DOHH2 (cell line): ENCODE data around the gene IFT43.

ENCODE experiments used
- H3F3A ChIP-seq: fragments of 200-600 bp; sonication (generic), shearing (Covaris generic); 2 replicates; pipeline ENCODE4 v1.6.0; 2016; ENCODE audit warnings: antibody characterized with exemption, mild to moderate bottlenecking; ENCODE audit not compliant: control insufficient read depth, insufficient read depth
- H3K27ac ChIP-seq: fragments of 200-600 bp; sonication (generic); 2 replicates; pipeline ENCODE4 v1.5.1; 2014; ENCODE audit warnings: low read depth, mild to moderate bottlenecking, low read length, moderate library complexity
- H3K27me3 ChIP-seq: fragments of 200-600 bp; sonication (generic); 2 replicates; pipeline ENCODE4 v1.6.1; 2014; ENCODE audit warnings: mild to moderate bottlenecking, low read length, mixed read lengths; ENCODE audit not compliant: control insufficient read depth
- H3K36me3 ChIP-seq: fragments of 200-600 bp; sonication (generic); 2 replicates; pipeline ENCODE4 v1.6.1; 2014; ENCODE audit warnings: mild to moderate bottlenecking, low read length, moderate library complexity, mixed read lengths; ENCODE audit not compliant: control insufficient read depth
- H3K4me1 ChIP-seq: fragments of 200-600 bp; sonication (generic); 2 replicates; pipeline ENCODE4 v1.6.1; 2014; ENCODE audit warnings: mild to moderate bottlenecking, low read length, mixed read lengths; ENCODE audit not compliant: control insufficient read depth
- H3K4me2 ChIP-seq: fragments of 200-600 bp; sonication (generic); 2 replicates; pipeline ENCODE4 v1.6.0; 2014; ENCODE audit warnings: mild to moderate bottlenecking, low read length, moderate library complexity
- H3K4me3 ChIP-seq: fragments of 200-600 bp; sonication (generic); 2 replicates; pipeline ENCODE4 v1.5.1; 2014; ENCODE audit warnings: mild to moderate bottlenecking, low read length, mixed read lengths
- H3K79me2 ChIP-seq: fragments of 200-600 bp; sonication (generic); 2 replicates; pipeline ENCODE4 v1.6.1; 2014; ENCODE audit warnings: mild to moderate bottlenecking, low read length, mixed read lengths; ENCODE audit not compliant: control insufficient read depth
- H3K9me2 ChIP-seq: fragments of 200-600 bp; sonication (generic); replicated peaks from 2 replicates; pipeline ENCODE4 v1.6.1; 2014; ENCODE audit warnings: mild to moderate bottlenecking, low read length, mixed read lengths; ENCODE audit not compliant: control insufficient read depth
- H3K9me3 ChIP-seq: fragments of 200-600 bp; sonication (generic); 2 replicates; pipeline ENCODE4 v1.6.1; 2014; ENCODE audit warnings: antibody characterized with exemption, low read length, mixed read lengths; ENCODE audit not compliant: control insufficient read depth, insufficient read depth
- H4K20me1 ChIP-seq: fragments of 200-600 bp; sonication (generic); 2 replicates; pipeline ENCODE4 v1.6.0; 2014; ENCODE audit warnings: low read depth, mild to moderate bottlenecking, antibody characterized with exemption, low read length, moderate library complexity; ENCODE audit not compliant: control insufficient read depth, insufficient read depth
- EZH2phosphoT487 ChIP-seq: fragments of 200-600 bp; sonication (generic); IDR thresholded peaks from 2 replicates; pipeline ENCODE4 v1.6.1; 2017; ENCODE audit warnings: borderline replicate concordance, mild to moderate bottlenecking, antibody characterized with exemption, low read length, moderate library complexity, mixed read lengths
- TF ChIP-seq, protein P1 (sequence below): fragments of 200-600 bp; sonication (generic); IDR thresholded peaks from one replicate; pipeline ENCODE4 v1.5.1; 2014; ENCODE audit warnings: antibody characterized with exemption, mild to moderate bottlenecking, low read depth, low read length; ENCODE audit not compliant: poor library complexity, severe bottlenecking

The IFT43 gene

DNA sequence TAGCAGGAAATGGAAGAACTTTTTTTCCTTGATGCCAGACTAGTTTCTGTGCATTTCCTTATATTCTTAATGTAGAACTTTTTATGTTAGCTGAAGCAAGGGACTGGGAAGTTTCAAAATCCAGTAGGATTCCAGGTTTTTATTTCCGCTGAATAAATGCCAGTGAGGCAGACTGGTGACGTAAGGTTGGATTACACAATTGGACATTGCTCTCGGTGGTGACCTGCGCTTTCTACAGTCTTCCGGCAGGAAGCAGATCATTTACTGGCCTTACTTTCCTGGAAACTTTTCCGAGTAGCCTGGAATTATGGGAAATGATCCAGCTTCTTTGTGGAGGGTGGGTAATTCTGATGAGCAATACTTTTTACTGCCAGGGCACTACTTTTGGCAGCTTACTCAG lies 3.6 kb downstream of the IFT43 start:
- H3K36me3 ChIP-seq: no peaks in the 10 kb centered on the region
- no peak overlapping the region for H3K4me2 ChIP-seq
- H3K79me2 ChIP-seq: no peaks in the 10 kb centered on the region
- no peaks in the 10 kb centered on the region for H3K9me2 ChIP-seq
- H3K27ac ChIP-seq: no peak overlapping the region
- no peaks in the 10 kb centered on the region for H3F3A ChIP-seq
- H4K20me1 ChIP-seq: no peaks in the 10 kb centered on the region
- H3K9me3 ChIP-seq: no peaks in the 10 kb centered on the region
- TF ChIP-seq EZH2phosphoT487: no peak
- TF ChIP-seq, protein P1, sequence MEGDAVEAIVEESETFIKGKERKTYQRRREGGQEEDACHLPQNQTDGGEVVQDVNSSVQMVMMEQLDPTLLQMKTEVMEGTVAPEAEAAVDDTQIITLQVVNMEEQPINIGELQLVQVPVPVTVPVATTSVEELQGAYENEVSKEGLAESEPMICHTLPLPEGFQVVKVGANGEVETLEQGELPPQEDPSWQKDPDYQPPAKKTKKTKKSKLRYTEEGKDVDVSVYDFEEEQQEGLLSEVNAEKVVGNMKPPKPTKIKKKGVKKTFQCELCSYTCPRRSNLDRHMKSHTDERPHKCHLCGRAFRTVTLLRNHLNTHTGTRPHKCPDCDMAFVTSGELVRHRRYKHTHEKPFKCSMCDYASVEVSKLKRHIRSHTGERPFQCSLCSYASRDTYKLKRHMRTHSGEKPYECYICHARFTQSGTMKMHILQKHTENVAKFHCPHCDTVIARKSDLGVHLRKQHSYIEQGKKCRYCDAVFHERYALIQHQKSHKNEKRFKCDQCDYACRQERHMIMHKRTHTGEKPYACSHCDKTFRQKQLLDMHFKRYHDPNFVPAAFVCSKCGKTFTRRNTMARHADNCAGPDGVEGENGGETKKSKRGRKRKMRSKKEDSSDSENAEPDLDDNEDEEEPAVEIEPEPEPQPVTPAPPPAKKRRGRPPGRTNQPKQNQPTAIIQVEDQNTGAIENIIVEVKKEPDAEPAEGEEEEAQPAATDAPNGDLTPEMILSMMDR: no peak
- peaks cover 19% of the 10 kb centered on the region for H3K4me1 ChIP-seq
- H3K4me3 ChIP-seq: no peak overlapping the region
- H3K27me3 ChIP-seq: peaks cover 11% of the 10 kb centered on the region

DNA sequence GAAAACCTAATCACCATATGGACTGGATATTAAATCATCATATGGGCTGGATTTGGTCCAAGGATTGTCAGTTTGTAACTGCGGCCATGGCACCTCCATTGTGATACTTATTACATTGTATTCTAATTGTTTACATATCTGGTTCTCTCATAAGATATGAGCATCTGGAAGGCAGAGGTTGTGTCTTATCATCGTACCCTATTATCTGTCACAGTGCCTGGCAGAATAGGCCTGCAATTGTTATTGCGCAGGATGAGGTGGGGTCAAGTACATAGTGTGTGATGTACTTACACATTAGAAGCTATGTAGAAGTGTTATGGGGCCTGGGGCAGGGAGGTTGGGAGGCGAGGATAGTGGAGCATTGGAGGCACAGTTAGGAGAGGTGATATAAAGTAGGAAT lies 4.7 kb downstream of the IFT43 start:
- Histone ChIP-seq H3K4me2 (no peak overlapping the region), H3K36me3 (no peaks in the 10 kb centered on the region), H3K4me3 (no peak overlapping the region), H3F3A (no peaks in the 10 kb centered on the region), H3K4me1 (peaks cover 16% of the 10 kb centered on the region), H3K9me2 (no peaks in the 10 kb centered on the region), H3K27me3 (no peaks in the 10 kb centered on the region; the same call in 1 of the 2 replicates), H3K9me3 (no peaks in the 10 kb centered on the region), H4K20me1 (no peaks in the 10 kb centered on the region), H3K79me2 (no peaks in the 10 kb centered on the region), H3K27ac (no peak overlapping the region)
- TF ChIP-seq, protein P1: no peak
- no peak for TF ChIP-seq EZH2phosphoT487

DNA sequence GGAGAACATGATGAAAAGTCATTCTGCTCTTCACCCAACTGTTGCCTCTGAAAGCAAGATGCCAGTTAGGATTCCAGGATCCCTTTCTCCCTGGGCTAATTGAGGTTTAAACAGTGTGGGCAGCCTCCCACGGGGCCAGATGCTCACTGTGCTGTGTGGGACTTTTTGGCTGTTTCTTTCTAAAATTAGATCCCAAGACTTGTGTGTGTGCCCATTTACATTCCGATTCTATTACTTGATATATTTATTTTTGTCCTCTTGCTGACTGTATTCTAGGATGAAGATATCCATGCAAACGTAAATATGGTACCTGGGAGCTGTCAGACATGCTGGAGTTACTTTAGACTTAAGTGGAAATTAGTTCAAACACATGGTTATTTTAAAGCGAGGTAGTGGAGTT lies 6.2 kb downstream of the IFT43 start:
- Histone ChIP-seq H4K20me1 (no peaks in the 10 kb centered on the region), H3K36me3 (no peaks in the 10 kb centered on the region), H3K4me3 (no peak overlapping the region), H3F3A (no peaks in the 10 kb centered on the region), H3K79me2 (no peaks in the 10 kb centered on the region), H3K9me3 (no peaks in the 10 kb centered on the region), H3K27me3 (no peaks in the 10 kb centered on the region), H3K27ac (no peak overlapping the region), H3K4me1 (peaks cover 9% of the 10 kb centered on the region), H3K4me2 (no peak overlapping the region), H3K9me2 (no peaks in the 10 kb centered on the region)
- TF ChIP-seq, protein P1: no peak
- no peak for TF ChIP-seq EZH2phosphoT487

DNA sequence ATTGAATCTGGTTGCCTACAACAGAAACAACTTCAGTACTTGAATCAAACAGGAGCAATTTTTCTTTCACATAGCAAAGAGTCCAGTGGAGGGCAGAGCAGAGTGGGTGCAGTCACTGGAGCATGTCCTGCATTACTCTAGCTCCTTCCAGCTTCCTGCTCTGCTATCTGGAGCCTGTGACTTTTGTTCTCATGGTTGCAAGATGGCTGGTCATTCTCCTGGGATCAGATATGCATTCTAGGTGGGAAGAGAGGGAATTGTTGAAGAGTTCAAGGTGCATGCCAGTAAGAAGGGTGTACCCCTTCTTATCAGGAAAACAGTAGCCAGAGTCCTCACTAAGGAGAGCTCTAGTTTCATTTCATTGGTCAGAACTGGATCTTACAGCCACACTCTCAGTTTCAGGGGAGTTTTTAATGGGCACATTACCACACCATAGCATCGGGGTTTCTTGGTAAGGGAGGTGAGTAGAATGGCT lies 8.0 kb downstream of the IFT43 start:
- Histone ChIP-seq H4K20me1 (no peaks in the 10 kb centered on the region), H3K4me1 (peaks cover 9% of the 10 kb centered on the region), H3K4me3 (no peak overlapping the region), H3K9me3 (no peaks in the 10 kb centered on the region), H3K79me2 (no peaks in the 10 kb centered on the region), H3K27ac (no peak overlapping the region), H3K9me2 (no peaks in the 10 kb centered on the region), H3K4me2 (0 out of 2 replicates have a peak overlapping the region, but pooled peaks have one; percentile 19), H3F3A (no peaks in the 10 kb centered on the region), H3K36me3 (no peaks in the 10 kb centered on the region), H3K27me3 (no peaks in the 10 kb centered on the region)
- TF ChIP-seq EZH2phosphoT487: no peak
- TF ChIP-seq, protein P1: peak; percentile 43
